ENCODE results near the gene TKT.
"Not testable (repeated sequence)": the region's sequence is repeated elsewhere in the genome, so short reads cannot be mapped to it uniquely, and the experiment has no call there.

The TKT gene

GRCh38 chr3:53259427-53260259 is 3.8 kb upstream of the TKT start:
- DNase-seq (ENCODE audit: low spot score), result peak; percentile 85

- DNase-seq (ENCODE audit: low spot score), result peak; percentile 89
These were observed 3.0 kb upstream of the TKT start for GRCh38 chr3:53258600-53259426.

GRCh38 chr3:53257465-53257864 is 1.6 kb upstream of the TKT start:
- no peak for DNase-seq (ENCODE audit: low spot score)

- DNase-seq (ENCODE audit: low spot score), result no peak
These were observed 858 bp upstream of the TKT start for GRCh38 chr3:53256704-53257055.

- no peak for DNase-seq (ENCODE audit: low spot score)
These were observed 423 bp downstream of the TKT start for GRCh38 chr3:53255423-53255774.

- peak; percentile 53 for DNase-seq (ENCODE audit: low spot score)
These were observed 1.1 kb downstream of the TKT start for GRCh38 chr3:53254509-53255422.

- no peak for DNase-seq (ENCODE audit: low spot score)
These were observed 1.9 kb downstream of the TKT start for GRCh38 chr3:53253707-53254508.

- DNase-seq (ENCODE audit: low spot score), result not testable (repeated sequence)
These were observed 2.9 kb downstream of the TKT start for GRCh38 chr3:53252947-53253322.

GRCh38 chr3:53252096-53252946 is 3.5 kb downstream of the TKT start:
- DNase-seq (ENCODE audit: low spot score), result peak; percentile 28

GRCh38 chr3:53250881-53251605 is 4.8 kb downstream of the TKT start:
- DNase-seq (ENCODE audit: low spot score), result peak; percentile 46

- DNase-seq (ENCODE audit: low spot score), result no peak
These were observed 5.4 kb downstream of the TKT start for GRCh38 chr3:53250453-53250852.

- no peak for DNase-seq (ENCODE audit: low spot score)
These were observed 7.7 kb downstream of the TKT start for GRCh38 chr3:53248161-53248560.

GRCh38 chr3:53247619-53248018 is 8.2 kb downstream of the TKT start:
- no peak for DNase-seq (ENCODE audit: low spot score)

- DNase-seq (ENCODE audit: low spot score), result no peak
These were observed 11.6 kb downstream of the TKT start for GRCh38 chr3:53244271-53244670.

GRCh38 chr3:53243785-53244184 is 12.0 kb downstream of the TKT start:
- no peak for DNase-seq (ENCODE audit: low spot score)

- DNase-seq (ENCODE audit: low spot score), result no peak
These were observed 12.7 kb downstream of the TKT start for GRCh38 chr3:53243165-53243564.

GRCh38 chr3:53242642-53243041 is 13.2 kb downstream of the TKT start:
- no peak for DNase-seq (ENCODE audit: low spot score)

- no peak for DNase-seq (ENCODE audit: low spot score)
These were observed 13.7 kb downstream of the TKT start for GRCh38 chr3:53242155-53242554.

GRCh38 chr3:53240989-53241972 is 14.5 kb downstream of the TKT start:
- DNase-seq (ENCODE audit: low spot score), result no peak
